ENCODE measurements around the gene CGREF1.
"Not testable (repeated sequence)": the region's sequence is repeated elsewhere in the genome, so short reads cannot be mapped to it uniquely, and the experiment has no call there.

The CGREF1 gene

DNA sequence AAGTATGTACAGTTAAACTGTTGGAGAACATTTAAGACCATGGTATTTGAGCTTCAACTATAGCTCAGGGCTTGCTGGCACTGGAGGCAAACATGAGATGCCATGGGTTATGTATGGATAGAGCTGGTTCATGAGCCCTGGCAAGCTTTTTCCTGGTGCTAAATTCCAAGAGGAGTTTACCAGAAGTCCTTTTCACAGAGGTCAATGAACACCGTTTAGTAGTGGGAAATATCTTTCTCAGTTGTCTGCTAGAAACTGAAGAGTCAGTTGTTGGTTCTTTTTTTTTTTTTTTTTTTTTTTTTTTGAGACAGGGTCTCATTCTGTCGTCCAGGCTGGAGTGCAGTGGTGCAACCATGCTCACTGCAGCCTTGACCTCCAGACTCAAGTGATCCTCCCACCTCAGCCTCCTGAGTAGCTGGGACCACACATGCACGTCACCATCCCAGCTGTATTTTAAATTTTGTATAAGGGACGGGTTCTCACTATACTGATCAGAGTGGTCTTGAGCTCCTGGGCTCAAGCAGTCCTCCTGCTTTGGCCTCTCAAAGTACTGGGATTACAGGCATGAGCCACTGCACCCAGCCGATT is 31.0 kb downstream of the CGREF1 start:
- DNase-seq (ENCODE audit: low spot score): no peak

DNA sequence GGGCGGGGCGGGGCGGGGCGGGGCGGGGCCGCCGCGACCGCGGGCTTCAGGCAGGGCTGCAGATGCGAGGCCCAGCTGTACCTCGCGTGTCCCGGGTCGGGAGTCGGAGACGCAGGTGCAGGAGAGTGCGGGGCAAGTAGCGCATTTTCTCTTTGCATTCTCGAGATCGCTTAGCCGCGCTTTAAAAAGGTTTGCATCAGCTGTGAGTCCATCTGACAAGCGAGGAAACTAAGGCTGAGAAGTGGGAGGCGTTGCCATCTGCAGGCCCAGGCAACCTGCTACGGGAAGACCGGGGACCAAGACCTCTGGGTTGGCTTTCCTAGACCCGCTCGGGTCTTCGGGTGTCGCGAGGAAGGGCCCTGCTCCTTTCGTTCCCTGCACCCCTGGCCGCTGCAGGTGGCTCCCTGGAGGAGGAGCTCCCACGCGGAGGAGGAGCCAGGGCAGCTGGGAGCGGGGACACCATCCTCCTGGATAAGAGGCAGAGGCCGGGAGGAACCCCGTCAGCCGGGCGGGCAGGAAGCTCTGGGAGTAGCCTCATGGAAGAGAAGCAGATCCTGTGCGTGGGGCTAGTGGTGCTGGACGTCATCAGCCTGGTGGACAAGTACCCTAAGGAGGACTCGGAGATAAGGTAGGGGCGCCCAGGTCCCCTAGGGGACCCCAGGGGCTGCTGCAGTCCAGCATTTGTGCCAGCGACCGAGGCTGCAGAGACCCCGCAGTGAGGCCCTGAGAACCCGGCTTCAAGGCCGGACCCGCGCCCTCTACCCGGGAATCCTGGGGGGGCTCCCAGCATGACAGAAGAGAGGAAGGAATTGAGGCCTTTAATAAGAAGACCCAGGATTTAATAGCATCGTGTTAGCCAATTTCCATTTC is 32.0 kb downstream of the CGREF1 start, which contains the start of gene KHK:
Gene KHK (plus strand): TSS at position 49 of the 870 bp plus-strand sequence. CDS start 488 bp downstream, at position 537.
- DNase-seq (ENCODE audit: low spot score): no peak

DNA sequence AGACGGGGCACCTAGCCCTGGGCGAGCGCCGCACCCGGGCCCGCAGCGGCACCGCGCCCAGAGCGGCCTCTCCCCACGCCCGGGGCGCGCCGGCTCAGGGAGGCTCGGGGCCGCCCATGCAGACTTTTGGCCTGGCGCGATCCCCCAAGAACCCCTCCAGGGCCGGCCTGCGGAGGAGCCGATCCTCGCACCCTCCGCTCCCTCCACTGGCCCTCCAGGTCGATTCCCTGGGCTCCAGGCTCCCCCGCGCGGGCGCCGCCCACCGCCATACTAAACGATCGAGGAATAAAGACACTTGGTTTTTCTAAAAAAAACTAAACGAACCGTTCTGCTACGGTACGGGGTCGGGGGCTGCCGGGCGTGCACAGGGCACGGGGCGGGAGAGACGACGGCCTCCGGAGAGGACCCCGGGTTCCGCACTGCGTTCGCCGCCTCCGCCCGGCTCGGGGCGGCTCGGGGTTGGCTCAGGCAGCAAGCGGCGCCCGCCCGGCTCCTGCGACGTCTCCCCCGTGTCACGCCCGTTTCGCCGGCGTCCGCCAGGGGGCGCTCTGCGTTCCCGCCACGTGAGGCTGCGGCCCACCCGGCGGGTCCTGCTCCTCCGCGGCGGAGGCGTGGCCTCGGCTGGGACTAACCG is 32.7 kb downstream of the CGREF1 start:
- peak; percentile 98 for DNase-seq (ENCODE audit: low spot score)

DNA sequence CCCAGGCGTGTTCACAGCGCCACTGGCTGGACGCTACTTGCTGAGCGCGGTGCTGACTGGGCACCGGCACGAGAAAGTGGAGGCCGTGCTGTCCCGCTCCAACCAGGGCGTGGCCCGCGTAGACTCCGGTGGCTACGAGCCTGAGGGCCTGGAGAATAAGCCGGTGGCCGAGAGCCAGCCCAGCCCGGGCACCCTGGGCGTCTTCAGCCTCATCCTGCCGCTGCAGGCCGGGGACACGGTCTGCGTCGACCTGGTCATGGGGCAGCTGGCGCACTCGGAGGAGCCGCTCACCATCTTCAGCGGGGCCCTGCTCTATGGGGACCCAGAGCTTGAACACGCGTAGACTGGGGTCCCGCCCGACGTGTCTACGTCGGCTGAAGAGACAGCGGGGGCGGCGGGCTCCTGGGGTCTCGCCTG is 33.2 kb downstream of the CGREF1 start:
- peak; percentile 15 for DNase-seq (ENCODE audit: low spot score)

DNA sequence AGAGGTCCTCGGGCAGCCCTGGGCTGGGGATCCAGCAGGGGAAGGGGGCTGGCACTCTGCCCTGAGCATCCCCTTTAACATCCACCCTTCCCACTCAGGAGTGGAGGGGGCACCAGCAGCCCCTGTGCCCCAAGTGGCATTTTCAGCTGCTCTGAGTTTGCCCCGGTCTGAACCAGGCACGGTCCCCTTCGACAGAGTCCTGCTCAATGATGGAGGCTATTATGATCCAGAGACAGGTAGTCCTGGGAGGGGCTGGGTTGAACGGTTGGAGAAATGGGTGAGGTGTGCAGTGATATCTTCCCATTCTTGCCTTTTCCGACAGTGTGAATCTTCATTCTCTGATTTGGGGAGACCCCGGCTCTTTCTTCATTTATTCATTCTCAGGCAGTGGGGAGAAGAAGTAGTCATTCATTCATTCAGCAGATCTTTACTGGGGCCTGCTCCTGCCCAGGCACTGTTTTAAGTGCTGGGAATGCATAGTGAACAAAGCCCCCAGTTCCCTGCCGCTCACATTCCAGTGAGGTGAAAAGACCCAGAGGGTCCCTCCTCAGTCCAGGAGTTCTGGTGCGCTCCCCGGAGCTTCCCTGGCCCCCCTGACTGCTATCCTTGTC is 33.8 kb downstream of the CGREF1 start:
- no peak for DNase-seq (ENCODE audit: low spot score)

DNA sequence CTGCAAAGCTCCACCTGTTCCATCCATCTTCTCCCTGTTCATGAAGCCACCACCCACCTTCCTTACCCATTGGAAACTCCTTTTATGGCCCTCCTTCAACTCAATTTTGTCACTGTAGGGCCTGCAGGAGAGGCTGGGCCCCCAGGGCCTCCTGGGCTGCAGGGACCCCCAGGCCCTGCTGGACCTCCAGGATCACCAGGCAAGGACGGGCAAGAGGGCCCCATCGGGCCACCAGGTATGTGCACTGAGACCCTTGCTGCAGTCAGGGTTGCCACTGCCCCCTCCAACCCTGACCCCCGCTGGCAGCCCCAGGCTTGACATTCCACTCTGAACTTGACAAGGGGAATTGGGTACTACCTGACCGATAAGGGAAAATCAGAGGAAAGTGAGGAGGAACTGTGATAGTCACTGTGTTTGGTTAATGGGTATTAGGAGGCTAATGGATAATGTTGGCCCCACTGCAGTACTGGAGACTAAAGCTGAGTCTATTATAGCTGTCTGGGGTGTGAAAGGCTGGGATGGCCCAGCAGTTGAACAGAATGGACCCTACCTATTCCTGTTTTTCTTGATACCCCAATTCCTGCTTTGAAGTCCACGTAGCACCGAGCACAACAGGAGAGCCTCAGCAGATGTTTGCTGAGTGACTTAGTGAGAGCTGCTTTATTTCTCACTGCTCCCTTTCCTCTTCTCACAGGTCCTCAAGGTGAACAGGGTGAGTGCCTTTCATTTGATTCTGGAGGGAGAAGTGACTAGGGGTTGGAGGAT is 34.4 kb downstream of the CGREF1 start:
- DNase-seq (ENCODE audit: low spot score): no peak

DNA sequence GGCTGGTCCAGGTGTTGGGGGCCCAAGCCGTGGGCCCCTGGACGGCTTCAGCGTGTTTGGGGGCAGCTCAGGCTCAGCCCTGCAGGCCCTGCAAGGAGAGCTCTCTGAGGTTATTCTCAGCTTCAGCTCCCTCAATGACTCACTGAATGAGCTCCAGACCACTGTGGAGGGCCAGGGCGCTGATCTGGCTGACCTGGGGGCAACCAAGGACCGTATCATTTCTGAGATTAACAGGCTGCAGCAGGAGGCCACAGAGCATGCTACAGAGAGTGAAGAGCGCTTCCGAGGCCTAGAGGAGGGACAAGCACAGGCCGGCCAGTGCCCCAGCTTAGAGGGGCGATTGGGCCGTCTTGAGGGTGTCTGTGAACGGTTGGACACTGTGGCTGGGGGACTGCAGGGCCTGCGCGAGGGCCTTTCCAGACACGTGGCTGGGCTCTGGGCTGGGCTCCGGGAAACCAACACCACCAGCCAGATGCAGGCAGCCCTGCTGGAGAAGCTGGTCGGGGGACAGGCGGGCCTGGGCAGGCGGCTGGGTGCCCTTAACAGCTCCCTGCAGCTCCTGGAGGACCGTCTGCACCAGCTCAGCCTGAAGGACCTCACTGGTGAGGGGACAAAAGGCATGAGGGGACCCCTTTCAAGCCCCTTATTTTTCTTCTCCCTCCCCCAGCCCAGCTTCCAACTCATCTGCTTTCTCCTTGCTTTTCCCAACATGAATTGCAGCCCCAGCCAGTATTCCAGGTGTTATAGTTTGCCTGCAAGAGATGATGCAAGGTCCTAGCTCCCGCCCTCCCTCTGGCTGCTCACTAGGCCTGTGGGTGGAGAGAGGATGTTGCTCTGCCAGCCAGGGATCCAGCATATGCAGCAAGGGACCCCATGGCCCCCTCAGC is 35.3 kb downstream of the CGREF1 start:
- no peak for DNase-seq (ENCODE audit: low spot score)

DNA sequence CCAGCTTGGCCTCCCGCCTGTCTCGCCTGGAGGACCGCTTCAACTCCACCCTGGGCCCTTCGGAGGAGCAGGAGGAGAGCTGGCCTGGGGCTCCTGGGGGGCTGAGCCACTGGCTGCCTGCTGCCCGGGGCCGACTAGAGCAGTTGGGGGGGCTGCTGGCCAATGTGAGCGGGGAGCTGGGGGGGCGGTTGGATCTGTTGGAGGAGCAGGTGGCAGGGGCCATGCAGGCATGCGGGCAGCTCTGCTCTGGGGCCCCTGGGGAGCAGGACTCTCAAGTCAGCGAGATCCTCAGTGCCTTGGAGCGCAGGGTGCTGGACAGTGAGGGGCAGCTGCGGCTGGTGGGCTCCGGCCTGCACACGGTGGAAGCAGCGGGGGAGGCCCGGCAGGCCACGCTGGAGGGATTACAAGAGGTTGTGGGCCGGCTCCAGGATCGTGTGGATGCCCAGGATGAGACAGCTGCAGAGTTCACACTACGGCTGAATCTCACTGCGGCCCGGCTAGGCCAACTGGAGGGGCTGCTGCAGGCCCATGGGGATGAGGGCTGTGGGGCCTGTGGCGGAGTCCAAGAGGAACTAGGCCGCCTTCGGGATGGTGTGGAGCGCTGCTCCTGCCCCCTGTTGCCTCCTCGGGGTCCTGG is 36.0 kb downstream of the CGREF1 start:
- no peak for DNase-seq (ENCODE audit: low spot score)

DNA sequence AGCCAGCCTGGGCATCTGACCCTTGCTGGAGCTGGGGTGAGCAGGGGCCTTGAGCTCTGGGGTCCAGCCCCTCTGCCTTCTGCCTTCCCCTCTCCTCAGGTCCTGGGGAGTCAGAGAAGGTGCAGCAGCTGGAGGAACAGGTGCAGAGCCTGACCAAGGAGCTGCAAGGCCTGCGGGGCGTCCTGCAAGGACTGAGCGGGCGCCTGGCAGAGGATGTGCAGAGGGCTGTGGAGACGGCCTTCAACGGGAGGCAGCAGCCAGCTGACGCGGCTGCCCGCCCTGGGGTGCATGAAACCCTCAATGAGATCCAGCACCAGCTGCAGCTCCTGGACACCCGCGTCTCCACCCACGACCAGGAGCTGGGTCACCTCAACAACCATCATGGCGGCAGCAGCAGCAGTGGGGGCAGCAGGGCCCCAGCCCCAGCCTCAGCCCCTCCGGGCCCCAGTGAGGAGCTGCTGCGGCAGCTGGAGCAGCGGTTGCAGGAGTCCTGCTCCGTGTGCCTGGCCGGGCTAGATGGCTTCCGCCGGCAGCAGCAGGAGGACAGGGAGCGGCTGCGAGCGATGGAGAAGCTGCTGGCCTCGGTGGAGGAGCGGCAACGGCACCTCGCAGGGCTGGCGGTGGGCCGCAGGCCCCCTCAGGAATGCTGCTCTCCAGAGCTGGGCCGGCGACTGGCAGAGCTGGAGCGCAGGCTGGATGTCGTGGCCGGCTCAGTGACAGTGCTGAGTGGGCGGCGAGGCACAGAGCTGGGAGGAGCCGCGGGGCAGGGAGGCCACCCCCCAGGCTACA is 36.8 kb downstream of the CGREF1 start:
- DNase-seq (ENCODE audit: low spot score): no peak

DNA sequence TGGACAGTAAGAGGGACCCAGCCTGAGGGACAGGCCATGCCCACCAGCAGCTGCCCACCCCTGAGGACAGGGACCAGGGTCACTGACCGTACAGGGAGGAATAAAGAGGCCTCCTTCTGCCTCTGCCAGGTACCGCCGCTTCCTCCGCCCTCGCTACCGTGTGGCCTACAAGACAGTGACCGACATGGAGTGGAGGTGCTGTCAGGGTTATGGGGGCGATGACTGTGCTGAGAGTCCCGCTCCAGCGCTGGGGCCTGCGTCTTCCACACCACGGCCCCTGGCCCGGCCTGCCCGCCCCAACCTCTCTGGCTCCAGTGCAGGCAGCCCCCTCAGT is 38.4 kb downstream of the CGREF1 start:
- no peak for DNase-seq (ENCODE audit: low spot score)

DNA sequence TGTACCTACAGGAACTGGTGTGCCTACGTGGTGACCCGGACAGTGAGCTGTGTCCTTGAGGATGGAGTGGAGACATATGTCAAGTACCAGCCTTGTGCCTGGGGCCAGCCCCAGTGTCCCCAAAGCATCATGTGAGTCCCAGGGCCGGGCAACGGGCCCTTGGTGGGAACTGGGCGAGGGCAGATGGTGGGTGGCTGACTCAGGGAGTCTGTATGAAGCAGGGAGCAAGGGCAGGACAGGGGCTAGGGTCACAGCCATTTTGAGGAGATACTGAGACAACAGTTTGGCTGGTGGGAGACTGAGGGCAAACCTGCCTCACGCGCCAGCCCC is 38.8 kb downstream of the CGREF1 start:
- no peak for DNase-seq (ENCODE audit: low spot score)

DNA sequence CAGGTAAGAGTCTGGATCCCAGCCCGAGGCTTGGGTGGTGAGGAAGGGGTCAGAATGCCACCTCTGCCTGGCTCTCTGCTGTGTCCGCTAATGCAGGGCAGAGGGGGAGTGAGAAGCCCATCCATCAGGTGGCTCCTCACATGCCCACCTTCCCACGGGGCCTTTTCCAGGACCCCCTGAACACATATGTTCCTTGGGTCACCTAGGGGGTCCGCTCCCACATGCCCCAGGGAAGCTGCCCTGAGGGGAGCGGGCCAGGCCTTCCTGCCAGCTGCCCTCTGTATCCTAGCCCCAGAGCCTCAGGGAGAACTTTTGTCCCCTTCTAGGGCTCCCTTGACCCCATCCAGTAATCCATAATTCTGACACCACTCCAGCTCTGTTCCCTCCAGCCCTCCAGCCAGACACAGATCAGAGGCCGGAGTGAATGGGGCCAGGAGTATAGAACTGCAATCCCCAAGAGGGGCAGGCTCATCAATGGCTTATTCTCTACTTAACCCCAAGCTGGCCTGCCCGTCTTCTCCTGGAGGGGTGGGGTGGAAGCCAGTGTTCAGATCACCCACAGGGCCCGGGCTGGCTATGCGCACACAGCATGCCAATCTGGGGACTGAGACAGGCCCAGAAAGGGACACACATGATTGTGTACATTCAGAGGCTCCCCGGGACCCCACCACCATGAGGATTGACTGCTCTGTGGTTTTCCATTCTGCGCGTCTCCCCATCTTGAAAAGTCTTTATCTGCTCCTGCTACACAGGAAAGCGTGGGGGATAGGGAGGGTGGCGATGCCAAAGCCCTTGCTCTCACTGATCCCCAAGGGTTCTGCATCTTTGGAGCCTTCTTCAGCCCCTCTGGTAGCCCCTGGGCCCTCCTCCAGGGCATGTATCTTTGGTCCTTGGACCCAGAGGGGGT is 39.4 kb downstream of the CGREF1 start:
- DNase-seq (ENCODE audit: low spot score): no peak

DNA sequence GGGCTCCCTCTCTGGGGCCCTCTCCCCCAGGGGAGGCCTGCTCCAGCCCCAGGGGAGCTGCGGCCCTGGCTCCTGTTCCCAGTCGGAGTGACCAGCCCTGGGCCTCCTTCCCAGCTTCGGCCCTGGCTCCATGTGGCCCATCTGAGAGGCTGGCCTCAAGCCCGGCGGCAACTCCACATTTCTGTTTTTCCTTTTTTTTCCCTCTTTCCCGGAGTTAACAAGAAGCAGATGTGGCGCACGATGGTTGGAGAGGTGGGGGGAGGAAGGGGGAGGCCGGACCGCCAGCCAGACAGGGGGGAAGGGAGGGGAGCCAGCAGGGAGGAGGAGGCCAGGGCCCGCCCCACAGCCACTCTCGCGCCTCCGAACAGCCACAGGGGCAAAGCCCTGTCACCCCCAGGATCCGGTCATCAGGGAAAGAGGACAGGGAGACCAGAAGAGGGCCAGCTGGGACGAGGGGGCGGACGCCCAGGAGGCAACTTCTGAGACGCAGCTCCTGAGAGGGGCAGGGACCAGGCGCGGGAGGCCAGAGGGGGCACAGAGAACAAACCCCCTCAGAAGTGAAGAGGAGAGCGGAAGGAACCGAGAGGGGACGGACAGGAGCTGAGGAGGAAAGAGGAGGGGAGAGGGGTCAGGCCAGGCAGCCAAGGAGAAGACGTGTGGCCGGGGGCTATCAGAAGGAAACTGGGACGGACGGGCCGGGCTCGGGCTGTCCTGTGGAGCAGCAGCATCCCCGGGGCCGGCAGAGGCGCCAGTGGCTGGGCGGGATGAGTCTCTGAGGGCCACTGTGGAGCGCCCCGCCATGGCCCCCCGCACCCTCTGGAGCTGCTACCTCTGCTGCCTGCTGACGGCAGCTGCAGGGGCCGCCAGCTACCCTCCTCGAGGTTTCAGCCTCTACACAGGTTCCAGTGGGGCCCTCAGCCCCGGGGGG is 40.4 kb downstream of the CGREF1 start, which contains the start of gene EMILIN1:
Gene EMILIN1 (plus strand): TSS at position 349 of the 928 bp plus-strand sequence. CDS start 451 bp downstream, at position 800.
- DNase-seq (ENCODE audit: low spot score): no peak

DNA sequence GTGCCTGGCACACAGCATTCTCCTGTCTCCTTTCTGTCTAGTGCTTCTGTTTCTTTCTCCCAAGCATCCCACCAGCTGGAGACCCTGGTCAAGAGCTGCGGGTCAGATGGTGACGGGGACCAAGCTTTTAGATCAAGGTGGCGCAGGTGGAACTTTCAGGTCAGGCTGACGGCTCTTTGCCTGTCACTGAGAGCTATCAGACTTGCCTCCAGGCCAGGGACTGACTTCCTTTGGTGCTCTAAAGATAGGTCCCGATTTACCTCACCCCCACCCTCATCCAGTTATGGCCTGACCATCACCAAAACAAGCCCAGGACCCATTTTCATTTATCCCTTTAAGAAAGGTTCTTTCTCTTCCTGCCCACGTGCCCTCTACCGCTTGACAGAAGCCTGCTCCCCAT is 41.7 kb downstream of the CGREF1 start:
- no peak for DNase-seq (ENCODE audit: low spot score)

DNA sequence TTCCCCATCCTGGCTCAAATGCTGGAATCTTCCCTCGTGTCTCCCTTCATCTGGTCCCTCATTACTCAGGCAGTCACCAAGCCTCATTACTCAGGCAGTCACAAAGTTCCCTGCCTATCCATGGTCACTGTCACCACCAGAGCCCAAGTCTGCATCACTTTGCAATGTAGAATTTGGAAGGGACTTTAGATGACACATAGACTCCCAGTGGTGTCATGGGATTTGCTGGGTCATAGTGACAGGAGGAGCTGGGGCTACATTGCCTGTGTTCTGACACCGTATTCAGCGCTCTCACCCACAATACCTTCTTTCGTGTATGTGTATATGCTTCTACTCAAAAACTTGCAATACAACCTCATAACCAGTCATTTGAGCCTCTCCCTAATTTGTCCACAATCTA is 42.6 kb downstream of the CGREF1 start:
- no peak for DNase-seq (ENCODE audit: low spot score)

DNA sequence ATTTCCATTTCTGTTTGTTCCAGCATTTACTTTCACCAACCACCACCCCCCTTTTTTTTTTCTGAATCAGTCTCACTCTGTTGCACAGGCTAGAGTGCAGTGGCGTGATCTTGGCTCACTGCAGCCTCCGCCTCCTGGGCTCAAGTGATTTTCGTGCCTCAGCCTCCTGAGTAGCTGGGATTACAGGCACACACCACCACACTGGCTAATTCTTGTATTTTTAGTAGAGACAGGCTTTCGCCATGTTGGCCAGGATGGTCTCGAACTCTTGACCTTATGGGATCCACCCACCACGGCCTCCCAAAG is 43.4 kb downstream of the CGREF1 start:
- not testable (repeated sequence) for DNase-seq (ENCODE audit: low spot score)

DNA sequence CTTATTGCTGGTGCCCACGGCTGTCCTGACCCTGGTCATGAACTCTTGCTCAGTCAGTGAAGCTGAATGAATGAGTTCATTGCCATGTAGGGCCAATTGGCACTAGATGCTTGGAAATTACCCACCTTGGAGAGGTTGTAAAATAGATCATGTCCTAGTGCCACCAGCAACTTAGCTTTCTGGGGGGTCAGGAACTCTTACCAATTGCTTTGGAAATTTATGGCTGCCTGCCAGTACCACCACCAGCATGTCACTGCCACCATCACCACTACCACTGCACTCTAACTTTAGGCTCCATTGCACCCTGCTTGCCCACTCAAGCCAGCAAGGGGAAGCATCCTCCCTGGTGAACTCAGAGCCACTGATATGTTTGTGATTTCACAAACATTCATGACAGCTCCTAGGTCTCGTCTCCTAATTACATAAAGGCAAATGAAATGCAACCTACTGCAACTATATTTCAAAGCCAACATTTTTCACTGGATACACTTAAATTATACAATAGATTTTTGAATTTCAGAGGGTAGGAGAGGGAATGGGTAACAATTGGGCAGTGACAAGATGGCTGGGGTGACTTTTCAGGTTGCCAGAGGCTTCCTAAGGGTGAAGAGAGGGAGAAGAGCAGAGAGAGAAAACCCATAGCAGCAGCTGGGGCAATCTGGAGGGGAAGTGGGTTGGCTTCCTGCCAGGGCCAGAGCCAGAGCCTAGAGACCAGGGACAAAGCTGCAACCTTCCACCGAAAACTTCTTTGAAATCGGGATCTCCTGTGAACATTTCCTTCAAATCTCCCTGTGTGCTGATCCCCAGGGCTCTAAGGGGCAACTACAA is 44.0 kb downstream of the CGREF1 start:
- DNase-seq (ENCODE audit: low spot score): peak; percentile 68
